NOMO-1 treated with dmso at 0.1 percent for 144 hours (cell line): ENCODE measurements around the gene MBNL1.

Experiments used
- DNase-seq: peaks from one replicate; lab custom pipeline; 2025; ENCODE audit not compliant: unreplicated experiment; lab: John Stamatoyannopoulos, UW

Gene MBNL1

DNA sequence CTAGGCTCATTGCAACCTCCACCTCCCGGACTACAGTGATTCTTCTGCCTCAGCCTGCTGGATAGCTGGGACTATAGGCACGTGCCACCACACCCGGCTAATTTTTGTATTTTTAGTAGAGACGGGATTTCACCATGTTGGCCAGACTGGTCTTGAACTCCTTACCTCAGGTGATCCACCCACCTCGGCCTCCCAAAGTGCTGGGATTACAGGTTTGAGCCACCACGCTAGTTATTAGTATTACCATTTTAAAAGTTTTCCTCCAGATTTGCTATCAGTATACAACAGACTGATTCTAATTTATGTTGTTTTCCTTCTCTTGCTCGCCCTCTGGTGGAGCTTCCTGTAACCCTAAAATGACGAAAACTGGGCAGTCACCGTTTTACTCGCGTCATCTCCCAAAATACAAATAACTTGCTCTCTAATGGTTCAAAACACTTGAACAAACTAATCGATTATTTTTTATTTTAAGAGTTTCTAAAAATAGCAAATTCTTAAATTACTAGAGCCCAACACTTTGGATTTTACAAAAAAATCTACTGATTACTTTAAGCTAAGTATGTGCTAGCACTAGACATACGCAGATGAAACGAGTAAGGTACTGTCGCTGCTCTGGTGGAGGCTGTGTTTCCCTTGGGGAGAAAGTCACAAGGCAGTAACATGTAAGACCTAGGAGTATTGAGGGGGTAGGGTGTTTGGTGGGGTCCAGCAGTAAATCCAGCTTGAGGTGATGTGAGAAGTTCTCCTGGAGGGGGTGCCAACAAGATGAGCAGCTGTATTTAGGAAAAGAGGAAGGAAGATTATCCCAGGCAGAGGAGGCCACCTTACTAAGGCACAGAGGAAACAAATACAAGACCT lies 203.3 kb downstream of the MBNL1 start:
- peak; percentile 47 for DNase-seq

DNA sequence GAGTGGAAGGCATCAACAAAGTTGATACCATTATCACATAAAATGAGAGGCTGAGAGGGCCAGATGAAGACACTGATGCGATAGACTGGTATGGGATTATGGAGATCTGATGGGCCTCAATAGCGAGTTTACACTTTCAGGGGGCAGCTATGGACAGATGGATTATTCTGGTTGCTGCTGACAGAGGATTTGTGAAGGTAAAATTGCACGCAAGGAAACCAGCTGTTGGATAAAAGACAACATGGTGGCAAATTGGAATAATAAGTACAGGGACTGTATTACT lies 203.9 kb downstream of the MBNL1 start:
- DNase-seq: no peak

DNA sequence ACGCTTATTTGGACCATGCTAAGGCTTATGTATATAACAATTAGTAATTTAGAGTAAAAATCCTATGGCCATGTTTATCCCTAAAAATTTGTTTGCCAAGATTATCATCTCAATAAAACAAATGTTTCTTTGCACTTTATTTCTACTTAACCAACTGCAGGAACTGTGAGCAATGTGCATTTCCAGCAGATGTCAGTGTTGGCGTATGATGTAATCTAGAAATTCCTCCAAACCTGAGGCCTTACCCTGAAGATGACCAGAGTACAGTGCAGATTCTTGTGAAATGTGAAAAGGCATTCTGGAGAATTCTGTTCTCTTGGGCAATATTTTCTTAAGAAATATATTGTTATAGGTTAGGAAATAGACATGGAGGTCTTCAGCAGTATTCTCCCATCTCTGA lies 205.9 kb downstream of the MBNL1 start:
- peak; percentile 62 for DNase-seq

DNA sequence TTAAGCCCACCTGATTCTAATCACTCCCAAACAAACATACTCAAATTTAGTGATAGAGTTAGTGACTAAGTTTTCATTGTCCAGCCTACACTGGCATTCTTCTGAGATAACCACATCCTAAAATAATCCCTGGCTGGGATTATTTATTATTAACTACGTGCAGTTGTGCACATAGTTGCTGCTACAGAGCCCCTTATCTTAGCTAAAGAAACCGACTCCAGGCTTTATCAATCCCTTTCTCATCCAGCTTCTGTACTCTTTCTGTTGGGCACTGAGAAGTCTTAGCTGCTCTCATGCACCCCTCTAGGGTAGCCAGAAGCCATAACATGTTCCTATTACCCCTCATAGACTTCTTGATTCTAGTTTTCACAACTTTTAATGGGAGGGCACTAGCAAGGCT lies 208.7 kb downstream of the MBNL1 start:
- no peak for DNase-seq

DNA sequence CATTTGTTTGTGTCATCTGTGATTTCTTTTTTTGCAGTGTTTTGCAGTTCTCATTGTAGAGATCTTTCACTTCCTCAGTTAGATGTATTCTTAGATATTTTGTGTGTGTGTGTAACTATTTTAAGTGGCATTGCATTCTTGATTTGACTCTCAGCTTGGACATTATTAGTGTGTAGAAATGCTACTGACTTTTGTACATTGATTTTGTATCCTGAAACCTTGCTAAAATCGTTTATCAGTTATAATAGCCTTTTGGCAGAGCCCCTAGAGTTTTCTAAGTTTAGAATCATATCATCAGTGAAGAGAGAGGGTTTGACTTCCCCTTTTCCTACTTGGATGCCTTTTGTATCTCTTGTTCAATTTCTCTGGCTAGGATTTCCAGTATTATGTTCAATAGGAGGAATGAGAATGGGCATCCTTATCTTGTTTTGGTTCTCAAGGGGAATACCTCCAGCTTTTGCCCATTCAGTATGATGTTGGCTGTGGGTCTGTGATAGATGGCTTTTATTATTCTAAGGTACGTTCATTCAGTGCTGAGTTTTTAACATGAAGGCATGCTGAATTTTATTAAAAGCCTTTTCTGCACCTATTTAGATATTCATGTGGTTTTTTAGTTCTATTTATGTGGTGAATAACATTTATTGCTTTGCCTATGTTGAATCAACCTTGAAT lies 211.7 kb downstream of the MBNL1 start:
- DNase-seq: no peak

DNA sequence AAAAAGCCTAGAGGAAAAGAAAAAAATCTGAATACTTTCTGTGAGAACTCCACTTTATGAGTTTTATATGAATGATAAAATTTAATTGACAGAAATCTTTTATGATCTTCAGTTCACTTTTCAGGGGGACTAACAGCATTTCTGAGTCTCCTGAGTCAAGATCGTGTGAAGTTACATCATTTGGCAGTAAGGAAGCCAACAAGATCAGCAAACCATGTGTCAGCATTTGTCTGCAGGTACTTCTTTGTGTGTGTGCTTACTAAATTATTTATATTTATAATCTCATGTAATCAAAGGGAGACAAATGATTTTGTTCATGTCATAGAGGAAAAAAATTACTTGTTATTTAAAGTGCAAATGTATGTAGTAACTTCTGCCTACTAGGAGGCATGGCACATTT lies 217.6 kb downstream of the MBNL1 start:
- DNase-seq: no peak

DNA sequence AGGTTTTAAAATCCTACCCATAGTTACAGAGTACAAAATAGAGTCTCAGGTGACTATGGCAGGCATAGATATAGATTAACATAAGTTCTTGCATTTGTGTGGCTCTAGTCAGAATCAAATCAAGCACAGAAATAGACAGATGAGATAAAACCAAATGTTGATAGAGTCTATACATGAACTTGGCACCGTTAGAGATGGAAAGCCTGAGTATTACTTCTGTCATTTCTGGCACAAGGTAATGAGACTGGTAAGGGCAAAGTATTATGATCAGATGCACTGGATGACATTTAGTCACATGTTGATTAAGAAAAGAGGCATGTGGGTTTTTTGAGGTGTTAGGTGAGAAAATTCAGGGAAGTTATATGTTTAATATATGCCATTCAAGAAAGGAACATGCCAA lies 219.7 kb downstream of the MBNL1 start:
- DNase-seq: no peak

DNA sequence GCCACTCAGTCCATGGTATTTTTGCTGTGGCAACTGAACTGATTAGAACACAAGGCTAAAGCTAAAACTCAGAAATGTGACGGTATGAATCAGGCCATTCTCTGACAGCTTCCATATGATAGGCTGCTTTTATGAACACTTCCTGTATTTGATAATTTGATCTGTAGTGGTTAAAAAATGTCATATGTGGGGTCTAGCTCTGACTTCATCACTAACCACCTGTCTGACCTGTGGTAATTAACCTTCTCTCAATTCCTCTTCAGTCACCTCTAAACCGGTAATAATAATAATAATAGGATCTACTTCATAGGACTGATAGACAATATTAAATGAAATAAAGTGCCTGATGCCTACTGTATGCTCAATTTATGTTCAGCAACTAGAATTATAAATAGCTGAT lies 223.2 kb downstream of the MBNL1 start:
- no peak for DNase-seq

DNA sequence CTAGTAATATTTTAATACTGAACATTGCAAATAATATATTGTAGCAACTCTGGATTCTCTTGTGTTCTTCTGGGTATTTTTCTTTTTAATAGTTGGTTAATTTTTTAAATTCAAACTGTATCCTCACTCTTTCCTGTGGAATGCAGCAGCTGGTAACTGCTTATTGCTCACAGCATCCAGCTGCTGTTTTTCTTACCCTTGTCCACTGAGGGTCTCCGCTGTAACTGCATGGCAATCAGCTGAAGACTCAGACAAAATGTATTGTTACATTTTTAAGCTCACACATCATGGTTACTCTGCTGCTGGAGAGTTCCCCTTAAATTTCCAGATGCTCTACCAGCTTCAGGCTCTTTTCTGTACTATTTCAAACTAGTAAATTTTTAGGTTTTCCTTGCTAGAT lies 227.6 kb downstream of the MBNL1 start:
- no peak for DNase-seq

DNA sequence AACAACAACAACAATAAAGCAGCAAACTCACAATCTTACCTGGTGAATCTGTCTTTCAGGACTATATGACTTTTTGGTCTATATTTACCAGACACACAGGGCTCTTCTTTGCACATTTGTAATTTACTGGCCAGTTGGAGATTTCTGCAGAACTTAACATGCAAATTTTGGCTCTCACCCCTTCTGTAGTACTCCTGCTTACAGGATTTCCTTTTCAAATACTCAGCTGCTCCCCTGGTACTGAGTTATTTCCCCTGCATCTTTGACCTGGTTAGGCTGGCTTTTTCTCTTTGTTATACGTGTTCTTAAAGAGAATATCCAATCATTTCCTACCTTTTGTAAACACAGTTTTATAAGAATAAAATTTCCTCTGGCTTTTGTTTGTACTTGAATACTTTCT lies 228.0 kb downstream of the MBNL1 start:
- no peak for DNase-seq

DNA sequence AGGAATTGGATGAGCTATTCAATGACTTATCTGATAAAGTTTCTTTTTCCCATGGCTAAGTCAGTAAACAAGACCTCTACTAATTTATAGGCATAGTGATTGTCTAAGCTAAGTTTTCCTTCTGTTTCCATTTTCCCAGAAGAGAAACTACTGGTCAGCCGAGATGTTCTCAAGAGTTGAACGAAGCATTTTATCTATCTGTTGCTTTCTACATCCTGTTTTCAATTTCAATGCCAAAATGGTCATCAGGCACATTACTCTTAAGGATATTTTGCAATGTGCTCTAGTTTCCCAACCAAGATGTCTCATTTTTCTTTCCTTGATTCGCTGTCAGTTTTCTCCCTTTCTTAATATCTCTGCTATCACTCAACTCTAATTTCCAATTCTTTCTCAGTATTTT lies 228.7 kb downstream of the MBNL1 start:
- DNase-seq: peak; percentile 45

DNA sequence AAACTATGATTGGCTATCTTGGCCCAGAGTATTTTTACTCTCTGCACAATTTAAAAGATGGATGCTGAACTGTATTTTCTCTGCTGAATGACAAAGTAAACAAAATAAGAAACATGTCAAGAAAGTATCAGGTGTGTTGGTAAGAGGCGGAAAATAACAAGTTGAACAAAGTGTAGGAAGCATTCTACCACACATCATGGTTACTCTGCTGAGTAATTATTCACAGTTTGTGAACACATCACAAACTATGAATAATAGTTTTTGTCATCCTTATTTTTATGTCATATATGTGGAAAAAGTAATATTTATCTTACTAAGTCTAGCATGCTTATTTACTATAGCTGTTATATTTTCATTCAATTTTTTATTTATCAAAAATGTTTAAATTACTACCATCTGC lies 229.2 kb downstream of the MBNL1 start:
- DNase-seq: no peak

DNA sequence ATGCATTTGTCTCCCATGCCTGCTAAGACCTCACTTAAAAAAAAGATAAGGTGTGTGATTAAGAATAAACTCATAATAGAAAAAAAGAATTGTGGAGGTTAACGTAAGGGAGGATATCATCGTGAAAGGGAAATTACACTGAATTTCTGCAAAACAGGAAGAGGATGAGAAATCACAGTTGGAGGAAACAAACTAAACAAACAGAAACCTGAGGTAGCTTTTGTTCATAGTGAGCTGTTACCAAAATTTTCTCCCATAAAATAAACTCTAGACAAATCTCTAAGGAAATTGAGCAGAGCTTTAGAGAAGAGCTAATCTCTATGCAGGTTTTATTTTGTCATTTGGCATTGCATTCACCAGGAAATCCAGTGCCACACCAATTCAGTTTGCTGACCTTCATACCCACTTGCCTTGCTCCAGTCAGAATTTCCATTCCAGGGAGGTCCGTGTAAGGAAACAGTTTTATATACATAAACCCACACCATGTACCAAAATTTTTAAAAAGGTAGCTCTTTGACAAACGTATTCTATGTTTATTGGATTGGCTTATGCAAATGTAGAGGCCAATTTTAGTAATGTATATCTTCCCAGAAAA lies 231.2 kb downstream of the MBNL1 start:
- no peak for DNase-seq

DNA sequence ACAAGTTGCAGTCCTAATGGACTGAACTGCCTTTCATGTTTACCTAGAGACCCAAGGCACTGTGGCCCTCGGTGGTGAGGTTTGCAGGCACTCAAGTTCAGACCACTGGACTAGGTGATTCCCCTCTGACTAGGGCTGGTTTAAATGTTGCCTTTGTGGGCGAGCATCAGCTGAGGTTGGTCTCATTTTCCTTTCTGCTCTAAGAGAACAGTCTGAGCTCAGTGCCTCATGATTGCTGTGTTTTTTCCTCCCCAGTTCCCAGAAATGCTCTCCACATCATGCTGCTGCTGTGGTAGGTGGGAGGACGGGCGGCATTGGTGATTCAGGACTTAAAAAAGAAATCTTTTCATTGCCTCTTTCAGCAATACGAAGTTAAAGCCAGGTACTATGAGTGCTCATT lies 237.2 kb downstream of the MBNL1 start:
- no peak for DNase-seq

DNA sequence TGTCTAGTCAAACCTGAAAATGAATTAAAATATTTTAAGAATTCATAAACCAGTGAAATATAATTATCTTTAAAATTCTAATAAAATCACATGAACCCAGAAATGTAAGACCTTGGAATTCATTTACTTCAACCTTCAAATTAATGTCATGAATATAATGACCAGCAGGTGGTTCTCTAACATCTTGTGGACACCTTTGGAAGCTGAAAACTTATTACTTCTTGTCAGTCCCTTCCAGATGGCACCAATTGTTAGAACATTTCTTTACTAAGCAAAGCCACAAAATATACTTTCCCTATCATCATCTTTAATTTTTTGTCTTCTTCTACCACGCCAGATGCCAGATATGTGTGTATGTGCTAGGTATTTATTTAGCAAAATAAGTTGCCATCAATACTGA lies 240.0 kb downstream of the MBNL1 start:
- no peak for DNase-seq

DNA sequence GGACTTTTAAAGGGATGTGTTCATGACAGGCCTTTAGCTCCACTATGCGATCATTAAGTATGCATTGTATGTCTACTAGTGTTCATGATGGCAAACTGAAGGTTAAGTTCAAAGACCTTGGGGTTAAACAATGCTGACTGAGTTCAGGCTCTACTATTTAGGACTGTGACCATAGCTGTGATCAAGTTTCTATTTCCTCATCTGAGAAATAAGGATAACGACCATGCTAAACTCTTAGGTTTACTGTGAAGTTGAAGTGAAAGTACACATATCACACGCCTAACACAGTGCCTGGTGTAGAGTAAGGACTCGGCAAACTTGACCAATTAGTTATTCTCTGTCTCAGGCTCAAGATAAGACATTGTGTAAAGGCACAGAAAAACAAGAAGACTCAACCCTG lies 243.2 kb downstream of the MBNL1 start:
- DNase-seq: no peak

DNA sequence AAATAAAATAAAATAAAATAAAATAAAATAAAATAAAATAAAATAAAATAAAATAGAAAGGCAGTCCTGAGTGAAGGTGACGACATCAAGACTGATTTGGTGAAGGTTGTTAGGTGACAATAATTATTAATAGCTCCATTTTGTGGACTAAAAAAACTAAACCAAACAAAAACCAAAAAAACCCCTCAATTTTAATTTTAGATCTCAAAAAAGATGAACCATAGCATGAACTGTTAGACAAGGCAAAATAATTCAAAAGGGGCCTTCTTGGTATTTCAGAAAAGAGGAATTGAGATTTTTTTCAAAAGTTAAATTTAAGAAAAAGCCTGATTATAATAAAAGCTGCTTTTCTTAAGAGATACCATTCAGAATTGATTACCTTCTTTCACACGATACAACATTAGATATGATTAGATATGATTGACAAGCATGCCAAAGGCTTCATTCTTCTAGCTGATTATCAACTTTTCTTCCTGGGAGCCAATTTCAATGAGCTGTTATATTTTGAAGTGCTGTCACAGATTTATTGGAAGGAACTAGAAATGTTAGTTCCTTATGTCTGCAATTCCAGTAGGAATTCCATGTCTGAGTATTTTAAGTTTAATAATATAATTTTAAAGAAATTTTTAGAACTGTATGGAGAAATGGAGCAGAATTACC lies 244.7 kb downstream of the MBNL1 start:
- no peak for DNase-seq
